Medulla oblongata (tissue), 1 donor: ENCODE results near the gene CAND2.
A peak's percentile ranks its signal among the peaks of the same experiment; 100 is the strongest.

ENCODE experiments used
- DNase-seq: peaks from one replicate; pipeline ENCODE4 v3.0.0-alpha.2; 2015; ENCODE audit errors: extremely low spot score

CAND2 gene

DNA sequence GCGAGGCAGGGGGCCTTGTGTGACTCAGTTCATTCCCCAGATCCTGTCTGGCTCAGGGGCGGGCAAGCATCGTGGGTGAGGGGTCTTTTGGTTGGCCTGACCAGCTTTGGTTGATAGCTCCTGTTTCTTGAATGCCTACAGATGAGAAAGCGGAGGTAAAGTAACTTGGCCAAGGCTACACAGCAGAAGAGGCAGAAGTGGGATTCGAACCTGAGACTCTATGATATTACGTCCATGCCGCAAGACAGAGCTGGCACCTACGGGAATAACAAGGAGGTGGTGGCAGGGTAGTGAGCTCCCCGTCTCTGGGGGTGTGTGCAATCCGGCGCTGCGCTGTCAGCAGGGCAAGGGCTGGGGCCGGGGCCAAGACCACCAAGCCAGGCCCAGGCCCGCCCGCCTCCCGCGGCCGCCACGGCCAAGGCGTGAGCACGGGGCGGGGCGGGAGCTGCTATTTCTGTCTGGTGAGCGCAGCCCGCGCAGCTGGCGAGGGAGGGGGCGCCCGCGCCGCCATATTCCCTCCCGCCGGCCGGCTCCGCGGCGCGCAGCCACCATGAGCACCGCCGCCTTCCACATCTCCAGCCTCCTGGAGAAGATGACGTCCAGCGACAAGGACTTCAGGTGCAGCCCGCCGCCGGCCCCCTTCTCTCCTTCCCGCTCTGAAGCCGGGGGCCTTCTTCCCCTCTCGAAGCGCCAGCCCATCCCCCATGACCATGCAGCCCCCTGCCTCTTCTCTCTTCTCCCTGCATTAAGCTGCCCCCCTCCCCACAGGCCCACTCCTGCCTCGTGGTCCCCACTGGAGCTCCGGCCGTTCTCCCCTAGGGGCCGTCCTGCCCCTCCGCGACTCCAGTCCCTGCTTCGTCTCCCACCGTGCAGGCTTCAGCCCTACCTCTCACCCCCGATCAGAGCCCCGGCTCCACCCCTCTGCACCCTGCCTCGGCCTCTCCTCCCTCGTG is at the start of gene CAND2:
Gene CAND2 (plus strand): TSS at position 510 of the 953 bp plus-strand sequence. CDS start 41 bp downstream, at position 551.
- peak; percentile 54 for DNase-seq

DNA sequence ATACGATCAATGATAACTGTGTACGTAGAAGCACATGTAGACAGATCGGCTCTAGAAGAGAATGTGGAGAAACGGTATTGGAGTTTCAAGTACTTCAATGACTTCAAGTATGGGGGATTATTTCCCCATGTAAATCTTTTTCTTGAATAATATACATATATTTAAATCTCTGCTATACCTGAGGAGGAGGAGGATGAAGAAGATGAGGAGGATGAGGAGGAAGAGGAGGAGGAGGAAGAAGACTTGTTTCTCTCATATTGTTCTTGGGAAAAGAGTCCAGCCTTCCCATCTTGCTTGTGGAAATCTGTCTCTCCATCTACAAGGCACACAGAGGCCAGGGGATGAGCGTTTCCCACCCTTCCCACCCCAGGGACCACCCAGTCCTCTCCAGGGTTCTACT is 48.0 kb upstream of the CAND2 start:
- DNase-seq, result no peak

DNA sequence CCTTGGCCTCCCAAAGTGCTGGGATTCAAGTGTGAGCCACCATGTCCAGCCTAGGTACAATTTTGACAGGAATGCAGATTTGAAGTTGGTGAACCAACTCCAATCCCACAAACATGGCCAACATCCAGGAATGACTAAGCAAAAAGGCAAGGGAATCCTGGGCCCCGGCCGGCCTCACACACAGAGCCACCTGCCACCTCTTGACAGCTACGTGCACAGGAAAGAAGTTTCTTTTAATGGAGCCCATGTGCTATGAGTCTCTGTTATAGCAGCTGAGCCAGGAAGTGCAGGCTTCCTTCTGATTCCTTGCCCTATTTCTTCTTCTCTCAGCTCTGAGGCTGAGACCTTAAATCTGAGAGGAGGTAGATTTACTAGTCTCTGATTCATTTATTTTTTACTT is 46.3 kb upstream of the CAND2 start:
- no peak for DNase-seq

DNA sequence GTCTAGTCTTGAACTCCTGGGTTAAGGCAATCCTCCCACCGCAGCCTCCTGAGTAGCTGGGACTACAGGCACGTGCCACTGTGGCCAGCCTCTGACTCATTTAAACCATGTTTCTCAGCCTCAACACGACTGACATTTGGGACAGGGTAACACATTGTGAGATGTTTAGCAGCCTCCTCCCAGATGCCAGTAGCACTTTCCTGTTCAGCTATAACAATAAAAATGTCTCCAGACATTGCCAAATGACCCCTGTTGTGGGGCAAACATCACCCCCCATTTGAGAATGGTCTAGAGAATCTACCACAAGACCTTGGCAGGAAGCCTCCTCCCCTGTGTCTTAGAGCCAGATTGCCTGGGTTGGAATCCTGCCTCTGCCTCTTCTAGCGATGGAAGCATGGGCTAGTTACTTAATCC is 45.8 kb upstream of the CAND2 start:
- no peak for DNase-seq

DNA sequence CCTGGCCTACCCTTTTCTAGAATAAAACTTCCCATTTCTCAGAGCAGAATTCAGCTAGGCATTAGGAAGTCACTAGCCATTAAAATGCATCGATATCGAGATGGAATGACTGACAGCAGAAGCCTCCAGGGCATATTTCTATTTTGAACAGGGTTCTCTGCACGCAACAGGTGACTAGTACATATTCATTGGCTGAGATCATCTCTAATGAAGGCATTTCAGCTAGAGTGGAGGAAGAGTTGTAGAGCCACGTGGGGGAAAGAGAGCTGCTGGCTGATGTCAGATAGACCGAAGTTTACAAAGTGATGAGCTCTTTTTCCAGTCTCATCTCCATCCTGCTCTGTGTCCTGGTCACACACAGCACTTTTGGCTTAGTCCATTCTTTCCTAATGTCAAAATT is 44.9 kb upstream of the CAND2 start:
- no peak for DNase-seq

DNA sequence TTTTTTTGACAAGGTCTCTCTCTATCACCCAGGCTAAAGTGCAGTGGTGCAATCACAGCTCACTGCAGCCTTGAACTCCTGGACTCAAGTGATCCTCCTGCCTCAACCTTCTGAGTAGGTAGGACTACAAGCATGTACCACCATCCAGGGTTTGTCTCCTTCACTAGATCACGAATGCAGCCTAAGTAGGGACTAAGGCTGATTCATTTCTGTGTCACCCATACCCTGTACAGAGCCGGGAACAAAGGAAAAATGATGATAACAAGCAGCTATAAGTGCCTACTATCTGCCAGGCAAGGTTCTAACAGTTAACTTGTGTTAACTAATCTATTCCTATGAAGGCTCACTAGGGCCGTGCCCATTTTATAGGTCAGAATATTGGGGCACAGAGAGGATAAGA is 44.4 kb upstream of the CAND2 start:
- DNase-seq, result no peak

DNA sequence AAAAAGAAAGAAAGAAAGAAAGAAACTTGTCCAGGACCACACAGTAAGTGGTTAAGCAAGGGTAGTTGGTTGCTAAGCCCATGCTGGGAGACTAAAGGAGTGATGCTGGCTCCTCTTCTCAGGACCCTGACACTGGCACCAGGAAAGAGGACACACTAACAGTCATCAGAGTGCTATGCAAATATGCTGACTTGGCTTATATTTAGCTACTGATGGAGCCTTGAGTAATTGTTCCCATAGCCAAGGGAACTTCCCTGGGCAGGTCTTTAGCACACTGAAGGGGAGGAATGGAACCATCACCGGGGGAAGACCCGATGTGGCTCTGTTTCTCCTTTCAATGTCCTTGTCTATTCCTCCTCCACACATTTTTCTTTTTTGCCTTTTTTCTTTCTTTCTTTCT is 43.7 kb upstream of the CAND2 start:
- DNase-seq, result no peak

DNA sequence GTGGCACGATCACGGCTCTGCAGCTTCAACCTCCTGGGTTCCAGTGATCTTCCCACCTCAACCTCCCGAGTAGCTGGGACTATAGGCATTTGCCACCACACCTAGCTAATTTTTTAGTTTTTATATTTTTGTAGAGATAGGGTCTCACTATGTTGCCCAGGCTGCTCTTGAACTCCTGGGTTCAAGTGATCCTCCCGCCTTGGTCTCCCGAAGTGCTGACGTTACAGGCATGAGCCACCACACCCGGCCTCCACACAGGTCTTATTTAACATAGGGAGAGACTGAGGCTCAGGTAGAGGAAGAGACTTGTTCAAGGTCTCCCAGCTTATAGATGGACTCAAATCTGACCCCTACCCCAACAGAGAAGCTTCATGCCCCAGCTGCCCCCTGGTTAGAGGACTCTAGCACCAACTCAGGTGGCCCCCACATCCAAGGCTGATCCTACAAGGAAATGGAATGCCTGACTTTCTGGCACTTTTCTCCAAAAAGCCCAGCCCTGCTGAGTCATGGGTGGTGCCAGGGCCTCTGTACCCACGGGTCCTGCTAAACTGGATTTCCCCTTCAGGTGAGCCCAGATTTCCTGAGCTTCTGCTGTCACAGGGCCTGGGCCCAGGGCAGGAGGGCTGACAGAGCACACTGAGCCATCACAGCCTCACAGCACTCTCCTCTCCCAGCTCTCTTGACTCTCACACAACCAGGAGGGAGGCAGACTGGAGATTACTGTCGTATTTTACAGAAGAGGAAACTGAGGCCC is 43.0 kb upstream of the CAND2 start:
- DNase-seq, result no peak

DNA sequence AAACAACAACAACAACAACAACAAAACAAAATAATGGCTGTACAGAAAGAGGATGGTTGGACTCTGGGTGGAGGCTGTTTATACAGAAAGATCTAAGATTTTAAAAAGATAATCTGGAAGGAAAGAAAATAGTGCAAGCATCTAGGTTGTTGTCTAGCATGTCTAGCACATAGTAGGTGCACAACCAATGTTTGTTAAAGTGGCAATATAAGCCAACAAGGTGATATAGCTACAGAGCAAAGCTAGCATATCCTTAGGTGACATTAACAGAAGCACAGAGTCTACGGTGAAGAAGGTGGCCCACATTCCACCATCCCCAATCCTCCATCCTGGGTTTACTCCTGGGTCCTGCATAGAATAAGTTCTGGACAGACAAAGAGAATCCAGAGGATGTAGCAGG is 42.2 kb upstream of the CAND2 start:
- no peak for DNase-seq

DNA sequence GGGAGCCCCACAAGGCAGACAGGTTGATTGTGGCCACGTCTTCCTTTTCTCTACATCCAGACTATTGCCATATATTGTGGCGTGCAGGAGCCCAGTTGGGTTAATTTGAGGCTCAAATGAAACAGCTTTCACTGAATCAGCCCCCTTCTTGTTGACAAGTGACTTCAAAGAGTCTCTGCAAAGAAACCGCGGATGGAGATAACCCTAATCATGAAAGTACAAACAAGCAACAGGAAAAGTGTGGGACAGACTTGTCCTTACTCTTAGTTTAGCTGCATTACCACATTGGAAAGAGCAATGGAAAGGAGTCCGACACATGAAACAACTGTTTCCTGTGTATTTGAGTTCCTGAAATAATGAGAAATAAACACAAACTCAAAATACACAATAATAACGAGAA is 40.7 kb upstream of the CAND2 start:
- DNase-seq, result no peak

DNA sequence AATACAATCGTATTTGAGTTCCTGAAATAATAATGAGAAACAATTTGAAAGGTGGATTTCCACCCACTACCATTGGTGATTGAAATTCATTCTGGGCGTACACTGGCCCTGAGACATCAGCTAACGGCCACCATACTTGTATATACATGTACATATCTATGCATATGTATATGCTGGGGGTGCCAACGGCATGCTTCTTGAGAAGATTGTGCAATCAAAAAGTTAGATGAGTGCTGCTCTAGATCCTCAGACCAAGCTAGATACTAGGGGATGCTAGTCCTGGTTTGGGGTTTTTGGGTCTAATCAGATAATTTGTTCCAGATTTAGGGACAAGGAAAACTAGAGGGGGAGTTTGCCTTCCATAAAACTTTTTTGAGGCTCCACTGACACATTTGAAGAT is 40.3 kb upstream of the CAND2 start:
- no peak for DNase-seq

DNA sequence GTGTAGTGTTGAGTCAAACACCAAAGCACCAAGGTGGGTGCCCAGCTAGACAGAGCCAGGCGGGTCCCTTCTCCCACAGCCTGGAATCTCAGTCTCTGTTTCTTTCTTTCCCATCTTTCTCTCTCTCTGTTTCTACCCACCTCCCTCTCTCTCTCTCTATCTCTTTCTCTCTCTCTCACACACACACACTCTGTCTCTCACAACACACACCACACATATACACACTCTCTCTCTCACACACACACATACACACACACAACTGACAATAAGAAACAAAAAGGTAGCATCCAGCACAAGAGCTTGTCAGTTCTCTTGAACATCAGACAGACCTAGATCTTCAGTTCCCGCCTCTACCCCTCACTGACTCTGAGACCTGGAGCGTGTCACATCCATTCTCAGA is 39.8 kb upstream of the CAND2 start:
- DNase-seq, result no peak

DNA sequence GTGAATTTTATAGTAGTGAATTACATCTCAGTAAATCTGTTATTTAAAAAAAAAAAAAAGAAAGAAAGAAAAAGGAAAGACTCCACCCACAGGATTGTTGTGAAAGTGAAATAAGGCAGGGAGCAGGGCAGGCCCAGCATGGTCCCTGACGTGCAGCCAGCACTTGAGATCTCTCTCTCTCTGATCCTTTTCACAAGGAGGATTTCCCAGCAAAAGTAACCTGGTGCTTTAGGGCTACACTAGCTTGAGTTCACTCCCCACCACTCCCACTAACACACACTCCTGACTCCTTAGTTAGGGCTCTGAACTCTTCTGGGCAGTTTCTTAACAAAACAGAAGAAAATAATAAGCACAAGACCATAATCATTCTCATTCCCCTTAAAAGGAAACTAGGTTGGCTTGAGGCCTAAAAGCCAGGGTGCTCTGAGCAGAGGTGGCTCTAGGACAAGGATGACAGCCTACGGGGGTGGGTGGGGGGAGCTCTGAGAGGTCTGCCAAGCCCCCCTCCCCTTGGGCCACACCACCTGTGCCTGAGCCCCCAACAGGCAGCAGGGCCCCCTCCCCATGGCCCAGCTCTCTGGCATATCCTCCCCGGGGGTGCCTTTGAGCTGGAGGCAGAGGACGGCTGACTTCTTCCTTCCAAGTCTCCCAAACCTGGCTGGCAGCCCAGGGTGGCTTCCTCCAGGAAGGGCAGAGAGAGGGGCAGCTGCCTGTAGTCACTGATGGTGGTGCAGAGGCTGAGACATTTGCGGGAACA is 38.3 kb upstream of the CAND2 start:
- DNase-seq, result peak; percentile 16

DNA sequence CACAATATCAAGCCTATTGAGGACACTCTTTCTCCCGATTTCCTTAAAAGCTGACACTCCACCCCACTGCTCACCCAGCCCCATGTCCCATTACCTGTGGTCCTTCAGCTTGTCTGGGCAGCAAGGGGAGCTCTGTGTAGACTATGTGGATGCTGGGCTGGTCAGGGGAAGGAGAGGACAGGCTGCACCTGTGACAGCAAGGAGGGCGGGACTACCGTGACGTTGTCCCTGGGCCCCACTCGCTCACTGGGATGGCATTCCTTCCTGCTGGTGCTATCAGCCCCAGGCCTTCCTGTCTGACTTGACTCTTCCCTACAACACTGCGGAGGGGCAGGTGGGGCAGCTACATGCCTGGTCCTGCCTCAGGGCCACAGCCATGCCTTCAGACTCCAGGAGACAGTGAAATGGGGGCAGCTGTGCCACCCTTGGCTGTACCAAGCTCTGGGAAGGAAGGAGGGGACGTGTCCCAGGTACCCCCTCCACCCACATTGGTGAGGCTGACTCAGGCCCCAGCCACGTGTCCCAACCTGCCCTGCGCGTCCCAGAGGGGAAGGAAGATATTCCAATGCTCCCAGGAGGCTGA is 37.3 kb upstream of the CAND2 start, which contains the start of gene TMEM40:
Gene TMEM40 (minus strand): TSS at position 163 of the 583 bp plus-strand sequence. CDS start 9,427 bp downstream, outside the sequence.
- DNase-seq, result no peak

DNA sequence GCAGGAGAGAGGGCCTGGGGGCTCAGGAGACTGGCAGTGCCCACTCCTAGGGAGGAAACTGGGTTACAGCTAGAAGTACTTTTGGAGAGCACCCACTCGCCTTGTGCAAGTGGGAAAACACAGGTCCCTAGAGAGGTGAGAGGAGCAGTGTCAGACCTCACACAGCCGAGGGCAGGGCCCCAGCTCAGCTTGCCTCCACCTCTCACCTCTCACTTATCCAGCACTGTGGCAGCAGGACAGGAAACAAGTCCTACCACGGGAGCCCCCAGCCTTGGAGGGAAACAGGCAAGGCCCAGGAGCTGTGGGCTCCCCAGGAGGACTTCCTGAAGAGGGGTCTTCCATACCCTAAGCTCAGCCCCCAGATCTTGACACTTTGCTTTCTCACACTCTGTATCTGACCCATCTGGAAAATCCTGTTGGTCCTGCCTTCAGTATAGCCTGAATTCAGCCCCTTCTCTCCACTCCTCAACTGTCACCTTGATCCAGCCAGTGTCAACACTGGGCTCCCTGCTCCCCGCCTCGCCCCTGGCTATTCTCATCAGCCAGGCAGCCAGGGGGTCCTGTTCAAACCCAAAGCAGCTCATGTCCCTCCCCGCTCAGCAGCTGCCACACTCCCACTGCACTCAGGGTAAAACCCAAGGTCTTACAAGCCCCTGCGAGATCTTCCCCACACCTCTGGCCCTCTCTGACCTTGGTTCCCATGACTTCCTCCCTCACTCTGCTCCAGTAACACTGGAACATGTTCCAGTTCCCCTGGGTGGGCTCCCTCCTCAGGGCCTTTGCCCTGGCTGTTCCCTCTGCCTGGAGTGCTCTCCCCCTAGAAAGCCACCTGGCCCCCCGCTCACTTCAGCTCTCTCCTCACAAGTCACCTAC is 36.6 kb upstream of the CAND2 start:
- no peak for DNase-seq

DNA sequence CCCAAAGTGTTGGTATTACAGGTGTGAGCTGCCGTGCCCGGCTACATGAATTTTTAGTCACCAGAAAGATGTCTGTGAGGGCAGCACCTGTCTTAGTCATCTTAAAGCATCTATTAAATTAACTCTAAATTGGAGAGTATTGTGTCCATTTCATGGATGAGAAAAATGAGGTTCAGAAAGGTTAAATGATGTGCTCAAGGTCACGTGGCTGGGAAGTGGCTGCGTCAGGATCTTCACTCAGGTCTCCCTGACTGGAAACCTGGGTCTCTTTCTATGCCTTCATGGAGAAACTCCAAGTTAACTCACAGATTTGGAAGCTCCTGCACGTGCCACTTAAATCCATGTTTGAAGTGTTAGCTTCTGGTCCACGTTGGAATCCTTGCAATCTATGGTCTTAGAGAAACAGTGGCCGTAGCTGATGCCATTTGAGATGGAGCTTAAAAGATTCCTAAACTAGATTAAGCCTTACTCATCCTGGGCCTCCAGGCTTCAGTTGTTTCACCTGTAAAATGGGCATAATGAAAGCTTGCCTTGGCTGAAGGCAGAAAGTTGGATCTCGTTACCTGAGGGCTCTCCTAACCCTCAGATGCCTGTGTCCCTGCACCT is 32.2 kb upstream of the CAND2 start:
- no peak for DNase-seq

DNA sequence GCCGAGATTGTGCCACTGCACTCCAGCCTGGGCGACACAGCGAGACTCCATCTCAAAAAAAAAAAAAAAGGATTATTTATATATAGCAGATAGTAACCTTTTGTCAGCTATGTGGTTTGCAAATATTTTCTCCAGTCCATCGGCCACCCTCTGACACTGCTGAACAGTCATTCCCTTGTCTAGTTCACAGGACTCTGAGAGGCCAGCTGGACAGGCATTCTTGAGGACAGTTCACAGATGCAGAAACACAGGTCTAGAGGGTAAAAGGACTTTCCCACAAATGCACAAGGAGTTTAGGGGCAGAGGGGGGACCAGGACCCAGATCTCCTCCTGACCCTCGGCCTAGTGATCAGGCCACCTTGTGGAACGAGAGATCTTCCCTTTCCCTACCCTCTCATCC is 29.9 kb upstream of the CAND2 start:
- peak; percentile 17 for DNase-seq

DNA sequence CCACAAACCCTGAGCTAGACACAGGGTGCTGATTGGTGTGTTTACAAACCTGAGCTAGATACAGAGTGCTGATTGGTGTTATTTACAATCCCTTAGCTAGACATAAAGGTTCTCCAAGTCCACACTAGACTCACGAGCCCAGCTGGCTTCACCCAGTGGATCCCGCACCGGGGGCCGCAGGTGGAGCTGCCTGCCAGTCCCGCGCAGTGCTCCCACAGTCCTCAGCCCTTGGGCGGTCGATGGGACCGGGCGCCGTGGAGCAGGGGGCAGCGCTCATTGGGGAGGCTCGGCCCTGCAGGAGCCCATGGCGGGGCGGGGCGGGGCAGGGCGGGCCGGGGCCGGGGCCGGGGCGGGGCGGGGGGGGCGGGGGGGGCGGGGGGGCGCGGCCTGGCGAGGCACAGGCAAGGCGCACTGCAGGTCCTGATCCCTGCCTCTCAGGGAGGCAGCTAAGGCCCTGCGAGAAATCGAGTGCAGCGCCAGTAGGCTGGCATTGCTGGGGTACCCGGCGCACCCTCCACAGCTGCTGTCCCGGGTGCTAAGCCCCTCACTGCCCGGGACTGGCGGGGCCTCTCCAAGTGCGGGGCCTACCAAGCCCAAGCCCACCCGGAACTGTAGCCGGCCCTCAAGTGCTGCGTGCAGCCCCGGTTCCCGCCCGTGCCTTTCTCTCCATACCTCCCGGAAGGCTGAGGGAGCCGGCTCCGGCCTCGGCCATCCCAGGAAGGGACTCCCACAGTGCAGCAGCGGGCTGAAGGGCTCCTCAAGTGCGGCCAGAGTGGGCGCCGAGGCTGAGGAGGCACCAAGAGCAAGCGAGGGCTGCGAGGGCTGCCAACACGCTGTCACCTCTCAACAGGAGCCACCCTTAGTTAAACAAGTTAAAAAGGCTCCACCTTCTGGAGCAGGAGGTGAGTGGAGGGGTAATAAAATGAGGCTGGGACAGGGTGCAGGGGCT is 27.6 kb upstream of the CAND2 start:
- no peak for DNase-seq

DNA sequence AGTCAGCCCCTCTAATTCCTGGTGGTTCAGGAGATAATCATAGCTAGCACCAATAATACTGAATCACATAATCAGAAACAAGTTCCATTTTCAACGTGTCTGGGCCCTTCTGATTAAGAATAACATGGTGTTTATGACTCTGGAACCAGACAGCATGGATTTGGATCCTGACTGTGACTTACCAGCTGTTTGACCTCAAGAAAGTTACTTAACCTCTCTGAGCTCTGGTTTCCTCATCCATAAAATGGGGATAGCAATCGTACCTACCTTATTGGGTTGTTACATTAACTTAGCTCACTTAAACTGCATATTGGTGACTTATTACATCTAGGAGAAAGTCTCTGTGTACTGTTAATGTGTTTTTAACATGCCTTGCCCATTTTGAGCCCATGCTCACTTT is 26.7 kb upstream of the CAND2 start:
- no peak for DNase-seq
